Measurements from ENCODE around the gene DERL3.

DNA sequence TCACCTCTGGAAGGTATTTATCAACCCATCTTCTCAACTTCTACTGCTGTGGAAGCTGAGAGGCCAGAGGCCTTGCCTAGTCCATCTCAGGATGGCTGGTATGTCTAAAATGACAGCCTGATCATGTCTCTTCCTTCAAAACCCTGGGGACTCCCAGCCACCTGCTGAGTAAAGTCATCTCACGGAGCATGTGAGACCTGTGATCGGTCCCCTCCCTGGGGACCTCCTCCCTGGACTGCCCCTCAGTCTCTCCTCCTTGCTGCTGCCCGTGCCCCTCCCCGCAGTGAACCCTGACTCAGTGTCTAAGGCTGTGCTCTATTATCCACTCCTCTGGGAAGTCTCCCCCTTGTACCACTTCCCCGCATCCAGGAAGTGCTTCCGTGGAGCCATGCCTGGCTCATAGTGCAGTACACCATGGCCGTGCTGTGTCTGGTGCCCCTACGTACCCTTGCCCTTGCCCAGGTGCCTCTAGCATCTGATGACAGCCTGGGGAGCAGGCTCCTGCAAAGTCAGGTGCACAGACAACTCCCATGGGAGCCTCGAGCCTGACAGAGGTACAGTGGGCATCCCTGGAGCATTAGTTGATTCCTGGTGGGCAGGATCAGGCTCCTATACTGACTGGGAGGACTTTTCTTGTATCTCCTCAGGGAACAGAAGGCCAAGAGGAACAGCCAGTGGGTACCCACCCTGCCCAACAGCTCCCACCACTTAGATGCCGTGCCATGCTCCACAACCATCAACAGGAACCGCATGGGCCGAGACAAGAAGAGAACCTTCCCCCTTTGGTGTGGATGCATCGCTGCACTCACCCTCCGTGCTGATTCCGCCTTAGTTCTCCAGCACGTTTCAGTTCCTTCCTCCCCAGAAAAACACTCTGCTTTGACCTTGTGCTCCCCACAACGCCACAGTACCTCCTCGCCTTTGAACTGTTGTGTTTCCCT, 38.2 kb downstream of the DERL3 start:
- TF ChIP-seq, protein P1, sequence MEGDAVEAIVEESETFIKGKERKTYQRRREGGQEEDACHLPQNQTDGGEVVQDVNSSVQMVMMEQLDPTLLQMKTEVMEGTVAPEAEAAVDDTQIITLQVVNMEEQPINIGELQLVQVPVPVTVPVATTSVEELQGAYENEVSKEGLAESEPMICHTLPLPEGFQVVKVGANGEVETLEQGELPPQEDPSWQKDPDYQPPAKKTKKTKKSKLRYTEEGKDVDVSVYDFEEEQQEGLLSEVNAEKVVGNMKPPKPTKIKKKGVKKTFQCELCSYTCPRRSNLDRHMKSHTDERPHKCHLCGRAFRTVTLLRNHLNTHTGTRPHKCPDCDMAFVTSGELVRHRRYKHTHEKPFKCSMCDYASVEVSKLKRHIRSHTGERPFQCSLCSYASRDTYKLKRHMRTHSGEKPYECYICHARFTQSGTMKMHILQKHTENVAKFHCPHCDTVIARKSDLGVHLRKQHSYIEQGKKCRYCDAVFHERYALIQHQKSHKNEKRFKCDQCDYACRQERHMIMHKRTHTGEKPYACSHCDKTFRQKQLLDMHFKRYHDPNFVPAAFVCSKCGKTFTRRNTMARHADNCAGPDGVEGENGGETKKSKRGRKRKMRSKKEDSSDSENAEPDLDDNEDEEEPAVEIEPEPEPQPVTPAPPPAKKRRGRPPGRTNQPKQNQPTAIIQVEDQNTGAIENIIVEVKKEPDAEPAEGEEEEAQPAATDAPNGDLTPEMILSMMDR (IDR thresholded peaks at IDR 0.05; ENCODE audit: low read length): no peak
- TF ChIP-seq EZH2 (IDR thresholded peaks at IDR 0.05; ENCODE audit: borderline replicate concordance, low read length): no peak
